Activated T-cell treated with anti-CD3 and anti-CD28 coated beads, Interleukin-2, amount 50 U/mL, for 72 hours (primary cell): Measurements from ENCODE around the gene SOCS3. TPM values are rescaled to one million over a fixed set of nuclear protein-coding genes. Genes with fewer than 3 reads are reported as not detected.

ENCODE experiments used
- ATAC-seq, 2 donors: fragments of 150-1000 bp; cut with Tn5 transposase; replicated peaks in 1 of 2; 2 replicates each; pipeline ENCODE4 v1.10.0; 2021; ENCODE audit warnings: moderate library complexity in 2 of 2, mild to moderate bottlenecking in 1 of 2
- DNase-seq, 2 donors: peaks; one replicate each; pipeline ENCODE4 v3.0.0; 2021 to 2022; ENCODE audit warnings: mixed read lengths in 1 of 2
- H3K27ac Mint-ChIP-seq: one replicate; pipeline ENCODE4 v1.8.0; 2022; ENCODE audit warnings: mild to moderate bottlenecking, moderate library complexity, mixed read lengths
- H3K27me3 Mint-ChIP-seq: one replicate; pipeline ENCODE4 v1.8.0; 2022; ENCODE audit warnings: low read depth, mixed read lengths
- H3K36me3 Mint-ChIP-seq, 2 donors: one replicate each; pipeline ENCODE4 v1.8.0; 2022; ENCODE audit warnings: mixed read lengths in 2 of 2, mild to moderate bottlenecking in 1 of 2; ENCODE audit not compliant: insufficient read depth in 2 of 2
- H3K4me1 Mint-ChIP-seq: one replicate; pipeline ENCODE4 v1.8.0; 2022; ENCODE audit warnings: low read depth, mixed read lengths
- H3K4me3 Mint-ChIP-seq, 2 donors: one replicate each; pipeline ENCODE4 v1.8.0; 2022; ENCODE audit warnings: mild to moderate bottlenecking in 2 of 2, mixed read lengths in 2 of 2, moderate library complexity in 2 of 2
- H3K9me3 Mint-ChIP-seq, 2 donors: one replicate each; pipeline ENCODE4 v1.8.0; 2022; ENCODE audit warnings: mixed read lengths in 2 of 2
- total RNA-seq, 2 donors: library from RNA; stranded (reverse); gene quantifications; one replicate each; pipeline ENCODE4 v1.2.3, GENCODE V29; 2022

The SOCS3 gene
- total RNA-seq, 2 donors from 2014 or later, result 164 to 212 TPM

- H3K9me3 Mint-ChIP-seq, result peaks cover 0 to 2% of the 10 kb centered on the region in 2 donors
- peaks cover 0 to 8% of the 10 kb centered on the region in 2 donors for H3K36me3 Mint-ChIP-seq
- DNase-seq (no peak), ATAC-seq (no peak)
- no peaks in the 10 kb centered on the region for H3K27me3 Mint-ChIP-seq
- no peak overlapping the region for H3K4me3 Mint-ChIP-seq
- H3K4me1 Mint-ChIP-seq, result peaks cover 2% of the 10 kb centered on the region
- H3K27ac Mint-ChIP-seq, result no peak overlapping the region
These were observed 51.8 kb downstream of the SOCS3 start for GRCh38 chr17:78307887-78308638.

- Mint-ChIP-seq H3K27ac (no peak overlapping the region), H3K27me3 (no peaks in the 10 kb centered on the region), H3K9me3 (peaks cover 0 to 2% of the 10 kb centered on the region in 2 donors), H3K4me1 (no peaks in the 10 kb centered on the region), H3K4me3 (no peak overlapping the region), H3K36me3 (peaks cover 0 to 8% of the 10 kb centered on the region in 2 donors)
- ATAC-seq (no peak), DNase-seq (no peak)
These were observed 53.0 kb downstream of the SOCS3 start for GRCh38 chr17:78306913-78307312.

Other genes starting within 250 kb of the SOCS3 start
- gene TMC6, start 231.3 kb downstream of the SOCS3 start, total RNA-seq, result 100 to 1,000 TPM; 129 to 137 TPM
- 100 to 1,000 TPM; 102 to 124 TPM for gene TMC8, start 229.3 kb downstream of the SOCS3 start, total RNA-seq
- under 1 TPM in 1 of 2 donors, not detected in 1; 0.58 TPM for gene C17orf99, start 213.7 kb downstream of the SOCS3 start, total RNA-seq
- 10 to 100 TPM; 87.6 to 92.0 TPM for gene SYNGR2, start 191.5 kb downstream of the SOCS3 start, total RNA-seq
- 10 to 100 TPM; 90.6 to 90.9 TPM for gene TK1, start 173.0 kb downstream of the SOCS3 start, total RNA-seq
- 10 to 100 TPM; 23.1 to 34.1 TPM for gene AFMID, start 172.7 kb downstream of the SOCS3 start, total RNA-seq
- 100 to 1,000 TPM in 1 of 2 donors, 10 to 100 TPM in 1; 78.9 to 104 TPM for gene BIRC5, start 145.8 kb downstream of the SOCS3 start, total RNA-seq
- not detected for gene TMEM235, start 128.4 kb downstream of the SOCS3 start, total RNA-seq
- 100 to 1,000 TPM in 1 of 2 donors, 10 to 100 TPM in 1; 81.6 to 101 TPM for gene PGS1, start 18.6 kb upstream of the SOCS3 start, total RNA-seq
- 1 to 10 TPM in 1 of 2 donors, under 1 TPM in 1; 0.76 to 1.0 TPM for gene DNAH17, start 217.3 kb upstream of the SOCS3 start, total RNA-seq